GM10847 (cell line): Measurements from ENCODE around the gene DNAJC1.

Experiments used
- POLR2A ChIP-seq: IDR thresholded peaks from 2 replicates; pipeline ENCODE4 v1.6.1; 2011; ENCODE audit not compliant: insufficient read length; ENCODE audit errors: extremely low read depth

DNAJC1 gene

GRCh38 chr10:21894648-21895342, 108.7 kb downstream of the DNAJC1 start:
- no peak for TF ChIP-seq POLR2A

DNA sequence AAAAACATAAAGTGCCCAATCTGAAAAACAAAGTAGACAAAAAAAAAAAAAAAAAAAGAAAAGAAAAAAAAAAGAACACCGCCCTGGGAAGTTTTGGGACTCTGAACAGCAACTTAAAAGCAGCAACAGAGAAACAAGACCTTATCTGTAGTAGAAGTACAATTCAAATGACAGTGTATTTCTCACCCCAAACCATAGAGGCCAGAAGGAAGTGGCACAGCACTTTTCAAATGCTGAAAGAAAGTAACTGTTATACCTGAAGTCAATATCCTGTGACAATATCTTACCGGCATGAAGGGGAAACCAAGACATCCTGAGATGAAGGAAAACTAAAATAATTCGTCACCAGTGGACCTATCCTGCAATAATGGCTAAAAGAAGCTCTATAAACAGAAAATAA, 112.1 kb downstream of the DNAJC1 start:
- no peak for TF ChIP-seq POLR2A

GRCh38 chr10:21889477-21890275, 113.9 kb downstream of the DNAJC1 start:
- no peak for TF ChIP-seq POLR2A

DNA sequence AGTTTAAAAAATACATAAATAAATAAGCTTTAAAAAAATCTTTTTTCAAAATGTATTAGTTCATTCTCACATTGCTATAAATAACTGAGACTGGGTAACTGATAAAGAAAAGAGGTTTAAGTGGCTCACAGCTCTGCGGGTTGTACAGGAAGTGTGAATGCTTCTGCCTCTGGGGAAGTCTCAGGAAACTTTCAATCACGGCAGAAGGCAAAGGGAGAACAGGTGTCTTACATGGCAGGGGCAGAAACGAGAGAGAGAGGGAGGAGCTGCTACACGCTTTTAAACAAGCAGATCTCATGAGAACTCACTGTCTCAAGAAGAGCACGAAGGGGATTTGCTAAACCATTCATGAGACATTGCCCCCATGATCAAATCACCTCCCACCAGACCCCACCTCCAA, 114.6 kb downstream of the DNAJC1 start:
- no peak for TF ChIP-seq POLR2A

DNA sequence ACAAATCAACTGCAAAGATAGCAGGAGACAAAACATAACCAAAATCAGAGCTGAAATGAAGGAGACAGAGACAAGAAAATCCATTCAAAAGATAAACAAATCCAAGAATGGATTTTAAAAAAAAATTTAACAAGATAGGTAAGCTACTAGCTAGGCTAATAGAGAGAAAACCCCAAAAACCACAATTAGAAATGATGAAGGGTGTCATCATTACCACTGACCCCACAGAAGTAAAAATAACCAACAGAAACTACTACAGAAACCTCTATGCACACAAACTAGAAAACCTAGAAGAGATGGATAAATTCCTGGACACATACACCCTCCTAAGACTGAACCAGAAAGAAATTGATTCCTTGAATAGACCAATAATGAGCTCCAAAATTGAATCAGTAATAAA, 117.6 kb downstream of the DNAJC1 start:
- TF ChIP-seq POLR2A = no peak

- no peak for TF ChIP-seq POLR2A
These were observed 130.3 kb downstream of the DNAJC1 start for GRCh38 chr10:21873198-21873597.

- no peak for TF ChIP-seq POLR2A
These were observed 132.7 kb downstream of the DNAJC1 start for GRCh38 chr10:21870849-21871248.

- TF ChIP-seq POLR2A = no peak
These were observed 142.8 kb downstream of the DNAJC1 start for GRCh38 chr10:21860718-21861117.

- TF ChIP-seq POLR2A = no peak
These were observed 145.1 kb downstream of the DNAJC1 start for GRCh38 chr10:21858455-21858854.

GRCh38 chr10:21849607-21850006, 153.9 kb downstream of the DNAJC1 start:
- TF ChIP-seq POLR2A = no peak

DNA sequence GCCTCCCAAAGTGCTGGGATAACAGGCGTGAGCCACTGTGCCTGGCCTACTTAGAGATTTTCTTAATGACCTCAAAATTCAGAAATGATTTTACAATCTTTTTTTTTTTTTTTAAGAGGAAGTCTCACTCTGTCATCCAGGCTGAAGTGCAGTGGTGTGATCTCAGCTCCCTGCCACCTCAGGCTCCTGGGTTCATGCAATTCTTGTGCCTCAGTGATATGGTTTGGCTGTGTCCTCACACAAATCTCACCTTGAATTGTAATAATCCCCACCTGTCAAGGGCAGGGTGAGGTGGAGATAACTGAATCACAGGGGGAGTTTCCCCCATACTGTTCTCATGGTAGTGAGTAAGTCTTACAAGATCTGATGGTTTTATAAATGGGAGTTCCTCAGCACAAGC, 159.9 kb downstream of the DNAJC1 start:
- TF ChIP-seq POLR2A = no peak

DNA sequence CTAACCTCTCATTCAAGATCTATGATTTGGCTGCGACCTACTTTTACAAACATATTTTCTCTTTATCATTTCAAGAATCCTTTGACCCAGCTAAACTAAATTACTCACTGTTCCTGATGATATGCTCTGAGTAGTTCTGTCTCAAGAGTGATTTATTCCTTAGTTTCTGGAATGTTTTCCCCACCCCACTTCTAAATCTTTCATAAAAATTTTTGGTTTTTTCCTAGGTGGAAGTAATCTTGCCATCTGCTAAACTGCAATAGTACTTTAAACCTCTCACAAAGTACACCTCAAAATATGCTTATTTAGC, 170.8 kb downstream of the DNAJC1 start:
- TF ChIP-seq POLR2A = no peak

DNA sequence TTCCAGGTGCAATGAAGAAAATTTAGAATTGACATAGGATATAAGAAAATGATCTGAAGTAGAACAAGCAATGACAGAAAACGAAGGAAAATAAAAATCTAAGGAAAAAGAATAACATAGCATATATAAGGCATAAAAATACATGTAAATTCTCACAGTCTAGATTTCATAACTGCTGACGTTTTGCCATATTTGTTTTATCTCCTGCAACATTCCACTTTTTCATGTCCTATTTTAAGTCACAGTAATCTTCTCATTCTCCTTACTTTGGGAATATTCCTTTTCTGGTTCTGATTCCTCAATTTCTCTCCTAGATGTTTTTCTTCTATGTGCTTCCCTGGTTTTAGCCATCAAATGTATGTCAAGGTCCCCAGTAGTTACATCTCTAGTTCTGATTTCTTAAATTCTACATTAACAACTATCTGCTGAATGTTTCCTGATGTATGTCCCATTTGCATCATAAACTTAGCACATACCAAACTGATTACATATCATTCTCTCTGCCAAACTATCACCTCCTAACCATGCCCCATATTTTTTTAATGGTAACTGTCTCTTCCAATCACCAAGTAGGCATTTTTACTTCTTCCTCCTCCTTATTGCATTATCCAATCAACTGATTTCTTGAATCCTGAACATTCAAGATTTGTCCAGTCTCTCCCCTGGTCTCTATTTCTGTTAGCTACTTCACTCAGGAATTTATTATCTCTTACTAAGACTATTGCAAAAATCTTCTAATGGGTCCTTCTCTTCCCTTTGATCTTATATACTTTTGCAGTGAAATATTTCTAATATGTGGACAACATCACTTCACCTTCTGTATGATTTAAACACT, 171.3 kb downstream of the DNAJC1 start:
- TF ChIP-seq POLR2A = no peak

- TF ChIP-seq POLR2A = no peak
These were observed 173.5 kb downstream of the DNAJC1 start for GRCh38 chr10:21830037-21830436.

DNA sequence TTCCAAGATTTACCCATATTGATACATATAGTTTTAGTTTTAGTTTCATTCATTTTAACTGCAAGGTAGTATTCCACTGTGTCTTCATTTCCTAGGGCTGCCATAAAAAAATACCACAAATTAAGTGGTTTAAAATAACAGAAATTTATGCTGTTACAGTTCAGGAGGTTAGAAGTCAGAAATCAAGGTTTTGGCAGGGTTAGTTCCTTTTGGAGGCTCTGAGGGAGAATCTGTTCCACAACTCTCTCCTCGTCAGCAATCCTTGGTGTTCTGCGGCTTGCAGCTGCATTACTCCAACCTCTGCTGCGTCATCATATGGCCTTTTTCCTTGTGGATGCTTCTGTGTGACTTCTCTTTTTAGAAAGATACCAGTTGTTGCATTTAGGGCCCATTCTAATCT, 176.2 kb downstream of the DNAJC1 start:
- TF ChIP-seq POLR2A = no peak

DNA sequence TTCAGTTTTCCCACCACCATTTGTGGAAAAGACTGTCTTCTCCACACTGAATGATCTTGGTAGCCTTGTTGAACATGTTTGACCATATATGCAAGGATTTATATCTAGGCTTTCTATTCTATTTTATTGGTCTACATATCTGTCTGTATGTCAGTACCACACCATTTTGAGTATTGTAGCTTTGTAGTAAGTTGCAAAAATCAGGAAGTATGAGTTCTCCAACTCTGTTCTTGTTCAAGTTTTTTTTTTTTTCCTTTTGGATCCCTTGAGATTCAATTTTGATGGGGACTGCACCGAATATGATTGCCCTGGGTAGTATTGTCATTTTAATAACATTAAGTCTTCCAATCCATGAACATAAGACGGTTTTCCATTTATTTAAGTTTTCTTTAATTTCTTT, 176.8 kb downstream of the DNAJC1 start:
- no peak for TF ChIP-seq POLR2A
